KMS-11 (cell line): ENCODE data around the gene KCNJ5.
A peak's percentile ranks its signal among the peaks of the same experiment; 100 is the strongest.

Experiments
- H2AFZ ChIP-seq: fragments of 200-600 bp; sonication (generic); 2 replicates; pipeline ENCODE4 v1.6.1; 2016; ENCODE audit warnings: antibody characterized with exemption, mixed run types, low read depth
- H3K27ac ChIP-seq: fragments of 200-600 bp; sonication (generic); 2 replicates; pipeline ENCODE4 v1.6.1; 2016; ENCODE audit warnings: mild to moderate bottlenecking, mixed run types
- H3K27me3 ChIP-seq: fragments of 200-600 bp; sonication (generic); 2 replicates; pipeline ENCODE4 v1.6.1; 2017; ENCODE audit warnings: mild to moderate bottlenecking, low read depth, mixed run types, moderate library complexity; ENCODE audit not compliant: insufficient read depth
- H3K36me3 ChIP-seq: fragments of 200-600 bp; sonication (generic); 2 replicates; pipeline ENCODE4 v1.6.1; 2017; ENCODE audit warnings: mild to moderate bottlenecking, mixed run types; ENCODE audit not compliant: insufficient read depth
- H3K4me1 ChIP-seq: fragments of 200-600 bp; sonication (generic); 2 replicates; pipeline ENCODE4 v1.6.1; 2016; ENCODE audit warnings: mild to moderate bottlenecking, low read depth, mixed run types; ENCODE audit not compliant: poor library complexity, severe bottlenecking
- H3K4me2 ChIP-seq: fragments of 200-600 bp; sonication (generic); 2 replicates; pipeline ENCODE4 v1.7.0; 2016; ENCODE audit warnings: mild to moderate bottlenecking, mixed run types
- H3K4me3 ChIP-seq: fragments of 200-600 bp; sonication (generic); IDR thresholded peaks from 2 replicates; pipeline ENCODE4 v1.6.1; 2017; ENCODE audit warnings: low read depth, low read length, mixed read lengths; ENCODE audit not compliant: insufficient read depth
- H3K79me2 ChIP-seq: fragments of 200-600 bp; sonication (generic); 2 replicates; pipeline ENCODE4 v1.6.1; 2016; ENCODE audit warnings: low read depth, mixed run types; ENCODE audit not compliant: insufficient read depth
- H3K9ac ChIP-seq: fragments of 200-600 bp; sonication (generic); 2 replicates; pipeline ENCODE4 v1.6.1; 2016; ENCODE audit warnings: mild to moderate bottlenecking, mixed run types
- H4K20me1 ChIP-seq: fragments of 200-600 bp; sonication (generic); 2 replicates; pipeline ENCODE4 v1.6.1; 2016; ENCODE audit warnings: mild to moderate bottlenecking, mixed run types; ENCODE audit not compliant: insufficient read depth
- CTCF ChIP-seq: fragments of 200-600 bp; sonication (generic); conservative IDR thresholded peaks from 2 replicates; pipeline ENCODE4 v1.6.1; 2017; ENCODE audit warnings: low read depth, mild to moderate bottlenecking, antibody characterized with exemption, low read length, moderate library complexity, mixed read lengths

Gene KCNJ5

GRCh38 chr11:128963744-128964325, 72.7 kb downstream of the KCNJ5 start:
- H3K9ac ChIP-seq: no peak overlapping the region
- no peaks in the 10 kb centered on the region for H3K36me3 ChIP-seq
- H3K4me1 ChIP-seq: peaks cover 5% of the 10 kb centered on the region
- no peak for TF ChIP-seq CTCF
- no peak overlapping the region for H3K4me2 ChIP-seq
- H3K4me3 ChIP-seq: no peak overlapping the region
- H4K20me1 ChIP-seq: no peaks in the 10 kb centered on the region
- no peak overlapping the region for H2AFZ ChIP-seq
- H3K79me2 ChIP-seq: no peaks in the 10 kb centered on the region
- H3K27ac ChIP-seq: no peak overlapping the region
- no peaks in the 10 kb centered on the region for H3K27me3 ChIP-seq

- Histone ChIP-seq H3K9ac (no peak overlapping the region), H4K20me1 (no peaks in the 10 kb centered on the region), H3K27ac (no peak overlapping the region), H2AFZ (no peak overlapping the region), H3K79me2 (no peaks in the 10 kb centered on the region), H3K4me1 (peaks cover 5% of the 10 kb centered on the region), H3K36me3 (no peaks in the 10 kb centered on the region), H3K4me3 (no peak overlapping the region), H3K4me2 (no peak overlapping the region), H3K27me3 (no peaks in the 10 kb centered on the region)
- no peak for TF ChIP-seq CTCF
These were observed 73.3 kb downstream of the KCNJ5 start for GRCh38 chr11:128964463-128964930.

- no peak for TF ChIP-seq CTCF
- H3K4me1 ChIP-seq: peaks cover 5% of the 10 kb centered on the region
- H3K9ac ChIP-seq: no peak overlapping the region
- H3K4me2 ChIP-seq: peak overlapping the region; percentile 16; the same call in 1 of the 2 replicates
- H3K79me2 ChIP-seq: no peaks in the 10 kb centered on the region
- H3K27ac ChIP-seq: no peak overlapping the region
- H2AFZ ChIP-seq: no peak overlapping the region
- H3K36me3 ChIP-seq: no peaks in the 10 kb centered on the region
- no peak overlapping the region for H3K4me3 ChIP-seq
- no peaks in the 10 kb centered on the region for H4K20me1 ChIP-seq
- no peaks in the 10 kb centered on the region for H3K27me3 ChIP-seq
These were observed 74.3 kb downstream of the KCNJ5 start for GRCh38 chr11:128965485-128965884.

- H3K9ac ChIP-seq: no peak overlapping the region
- H3K79me2 ChIP-seq: no peaks in the 10 kb centered on the region
- no peak overlapping the region for H3K4me2 ChIP-seq
- no peak overlapping the region for H3K27ac ChIP-seq
- no peak overlapping the region for H3K4me3 ChIP-seq
- no peak for TF ChIP-seq CTCF
- H3K36me3 ChIP-seq: no peaks in the 10 kb centered on the region
- H2AFZ ChIP-seq: no peak overlapping the region
- peaks cover 5% of the 10 kb centered on the region for H3K4me1 ChIP-seq
- no peaks in the 10 kb centered on the region for H4K20me1 ChIP-seq
- H3K27me3 ChIP-seq: no peaks in the 10 kb centered on the region
These were observed 76.4 kb downstream of the KCNJ5 start for GRCh38 chr11:128967578-128967977.
